CD4-positive, alpha-beta T cell (primary cell): Measurements from ENCODE around the gene ZNF610. TPM values are rescaled to one million over a fixed set of nuclear protein-coding genes. Genes with fewer than 3 reads are reported as not detected.

Experiments
- ATAC-seq: fragments of 200-7000 bp; cut with Tn5 transposase; one replicate; pipeline ENCODE4 v1.10.0; 2022; ENCODE audit warnings: mild to moderate bottlenecking; ENCODE audit not compliant: poor library complexity
- CTCF ChIA-PET: fragments of 350-600 bp; sonication (Branson Sonifier 250); formaldehyde crosslinking; loops from one replicate; lab custom pipeline; 2021; ENCODE audit warnings: antibody characterized with exemption, inconsistent platforms; lab: Charles Lee
- POLR2A ChIA-PET: fragments of 350-600 bp; sonication (Branson Sonifier 250); formaldehyde crosslinking; loops from one replicate; lab custom pipeline; 2021; ENCODE audit warnings: antibody characterized with exemption, inconsistent platforms; lab: Charles Lee
- DNase-seq, 14 experiments: peaks; one replicate each; pipeline ENCODE4 v3.0.0-alpha.2; 2013 to 2020; ENCODE audit warnings: mixed read lengths in 2 of 14
- H3K27ac ChIP-seq, 2 donors: one replicate each; pipeline versions ENCODE4 v1.5.1 to v1.7.0; 2013; ENCODE audit warnings: low read length in 2 of 2, low read depth in 1 of 2, mild to moderate bottlenecking in 1 of 2
- H3K27me3 ChIP-seq, 2 experiments: 1 replicate in 1 of 2; 2 replicates in 1 of 2; pipeline versions ENCODE4 v1.6.1 to v1.7.0; 2013; ENCODE audit warnings: low read length in 2 of 2, control low read depth in 1 of 2, mild to moderate bottlenecking in 1 of 2, moderate library complexity in 1 of 2; ENCODE audit not compliant: insufficient read depth in 2 of 2, control insufficient read depth in 1 of 2
- H3K36me3 ChIP-seq: one replicate; pipeline ENCODE4 v1.6.1; 2013; ENCODE audit warnings: low read length, control low read depth; ENCODE audit not compliant: insufficient read depth
- H3K4me1 ChIP-seq: one replicate; pipeline ENCODE4 v1.6.1; 2013; ENCODE audit warnings: low read length, control low read depth; ENCODE audit not compliant: insufficient read depth
- H3K4me3 ChIP-seq: one replicate; pipeline ENCODE4 v1.5.1; 2013; ENCODE audit warnings: mild to moderate bottlenecking, low read length, moderate library complexity
- H3K9me3 ChIP-seq, 2 experiments: 1 replicate in 1 of 2; 2 replicates in 1 of 2; pipeline versions ENCODE4 v1.6.1 to v1.7.0; 2013; ENCODE audit warnings: low read length in 2 of 2, mild to moderate bottlenecking in 2 of 2, control low read depth in 1 of 2, moderate library complexity in 1 of 2; ENCODE audit not compliant: control insufficient read depth in 1 of 2, insufficient read depth in 1 of 2
- H3K27ac Mint-ChIP-seq: one replicate; pipeline ENCODE4 v1.8.0; 2020; ENCODE audit warnings: mixed read lengths
- H3K27me3 Mint-ChIP-seq: one replicate; pipeline ENCODE4 v1.8.0; 2021; ENCODE audit warnings: mixed read lengths
- H3K36me3 Mint-ChIP-seq: one replicate; pipeline ENCODE4 v1.8.0; 2021; ENCODE audit warnings: low read depth, mixed read lengths
- H3K4me1 Mint-ChIP-seq: one replicate; pipeline ENCODE4 v1.8.0; 2021; ENCODE audit warnings: low read depth, mixed read lengths
- H3K4me3 Mint-ChIP-seq: one replicate; pipeline ENCODE4 v1.8.0; 2020; ENCODE audit warnings: mild to moderate bottlenecking, mixed read lengths
- H3K9me3 Mint-ChIP-seq: one replicate; pipeline ENCODE4 v1.8.0; 2020; ENCODE audit warnings: mixed read lengths
- CTCF ChIP-seq: fragments of 200-600 bp; IDR thresholded peaks from one replicate; pipeline ENCODE4 v1.8.0; 2022; ENCODE audit warnings: antibody characterized with exemption, mild to moderate bottlenecking
- intact Hi-C, 2 experiments: fragments of 100-400 bp; cut with DNase I in 1 of 2; cut with micrococcal nuclease in 1 of 2; formaldehyde crosslinking; loops; one replicate each; pipeline versions ENCODE4 v1.15.1 to v1.9.0; 2023 to 2025; cut with DNase I, micrococcal nuclease
- total RNA-seq, 174 experiments: library from RNA in 2 of 174; stranded (reverse) in 2 of 174; gene quantifications; one replicate each; pipeline ENCODE4 v1.2.3 and lab custom pipeline; 2021 to 2026

ZNF610 gene
- total RNA-seq, 2 experiments from 2014 or later: 0.52 to 0.53 TPM

GRCh38 chr19:52391135-52391534 is 55.1 kb downstream of the ZNF610 start:
- H3K27ac Mint-ChIP-seq: no peak overlapping the region
- Histone ChIP-seq H3K4me3 (no peak overlapping the region), H3K9me3 (peaks cover 76 to 84% of the 10 kb centered on the region in 2 experiments), H3K4me1 (no peaks in the 10 kb centered on the region), H3K27ac (no peak overlapping the region), H3K27me3 (no peaks in the 10 kb centered on the region), H3K36me3 (no peaks in the 10 kb centered on the region)
- no peak overlapping the region for H3K4me3 Mint-ChIP-seq
- intact Hi-C loops: no loop called here
- POLR2A ChIA-PET: no interaction called here
- no peaks in the 10 kb centered on the region for H3K4me1 Mint-ChIP-seq
- CTCF ChIA-PET: no interaction called here
- peaks cover 87% of the 10 kb centered on the region for H3K36me3 Mint-ChIP-seq
- ATAC-seq: no peak
- TF ChIP-seq CTCF: no peak
- DNase-seq: no peak
- H3K27me3 Mint-ChIP-seq: no peaks in the 10 kb centered on the region
- H3K9me3 Mint-ChIP-seq: peaks cover 18% of the 10 kb centered on the region

GRCh38 chr19:52397310-52398080 is 61.5 kb downstream of the ZNF610 start, which contains the start of gene ZNF528:
ZNF528 (plus strand) TSS chr19:52397849; CDS start chr19:52402014, 4,165 bp downstream.
- Histone ChIP-seq H3K4me3 (peak within 1 kb of the TSS; percentile 71), H3K27me3 (no peaks in the 10 kb centered on the region), H3K27ac (peak within 1 kb of the TSS; percentile 25 to 62), H3K9me3 (peaks cover 53 to 65% of the 10 kb centered on the region in 2 experiments), H3K4me1 (peaks cover 20% of the 10 kb centered on the region), H3K36me3 (peaks cover 6% of the 10 kb centered on the region)
- peak; percentile 97 for ATAC-seq
- Mint-ChIP-seq H3K36me3 (peaks cover 88% of the 10 kb centered on the region), H3K27me3 (no peaks in the 10 kb centered on the region), H3K27ac (peak within 1 kb of the TSS; percentile 93), H3K4me3 (peak within 1 kb of the TSS; percentile 93), H3K4me1 (peaks cover 20% of the 10 kb centered on the region), H3K9me3 (peaks cover 22% of the 10 kb centered on the region)
- intact Hi-C loops: loop anchor here in 1 of 2 experiments (2.0 to 5.0 kb wide), 3 partner anchors 27 to 240 kb away; partner anchors contain the start of genes ZNF808 and ZNF83
- ChIA-PET CTCF (no interaction called here), POLR2A (interaction anchor here (1.2 to 1.9 kb wide), 2 partner anchors 28 to 61 kb away, joined by 4 to 18 read pairs; partner anchors contain the start of genes ZNF610 and ZNF880)
- no peak for TF ChIP-seq CTCF
- peak; percentile 84 to 95 (median 92) for DNase-seq

GRCh38 chr19:52398081-52398441 is 62.0 kb downstream of the ZNF610 start:
- POLR2A ChIA-PET: interaction anchor here (1.2 to 1.9 kb wide), 2 partner anchors 29 to 62 kb away, joined by 4 to 18 read pairs; partner anchors contain the start of genes ZNF610 and ZNF880
- H3K9me3 Mint-ChIP-seq: peaks cover 21% of the 10 kb centered on the region
- H3K27me3 Mint-ChIP-seq: no peaks in the 10 kb centered on the region
- intact Hi-C loops: loop anchor here in 1 of 2 experiments (5.0 kb wide), 2 partner anchors 129 to 239 kb away; partner anchors contain the start of genes ZNF808 and ZNF83
- H3K27me3 ChIP-seq: no peaks in the 10 kb centered on the region
- ATAC-seq: peak; percentile 43
- peaks cover 20% of the 10 kb centered on the region for H3K4me1 Mint-ChIP-seq
- H3K27ac Mint-ChIP-seq: peak overlapping the region; percentile 93
- peaks cover 49 to 63% of the 10 kb centered on the region in 2 experiments for H3K9me3 ChIP-seq
- H3K4me1 ChIP-seq: peaks cover 20% of the 10 kb centered on the region
- H3K27ac ChIP-seq: peak overlapping the region; percentile 25 to 62
- TF ChIP-seq CTCF: no peak
- H3K4me3 ChIP-seq: peak overlapping the region; percentile 71
- CTCF ChIA-PET: no interaction called here
- peaks cover 90% of the 10 kb centered on the region for H3K36me3 Mint-ChIP-seq
- peaks cover 11% of the 10 kb centered on the region for H3K36me3 ChIP-seq
- peak overlapping the region; percentile 93 for H3K4me3 Mint-ChIP-seq
- DNase-seq: peak in 5 of 14 experiments; percentile 2 to 6 (median 3)
